Mesenchymal stem cell (in vitro differentiated cells and primary cell): ENCODE results near the gene LRP1.

ENCODE experiments used
- DNase-seq: peaks from one replicate; pipeline ENCODE4 v3.0.0-alpha.2; 2013
- H2AFZ ChIP-seq: one replicate; pipeline ENCODE4 v1.6.1; 2013; ENCODE audit warnings: low read depth, mild to moderate bottlenecking, control low read depth, inconsistent platforms, low read length, moderate library complexity
- H2AK5ac ChIP-seq: 2 replicates; pipeline ENCODE4 v1.6.1; 2013; ENCODE audit warnings: low read length, moderate library complexity, mild to moderate bottlenecking, inconsistent platforms; ENCODE audit not compliant: severe bottlenecking
- H2BK120ac ChIP-seq: one replicate; pipeline ENCODE4 v1.6.1; 2013; ENCODE audit warnings: low read depth, mild to moderate bottlenecking, inconsistent platforms, low read length, moderate library complexity
- H2BK12ac ChIP-seq, 2 experiments: one replicate each; pipeline ENCODE4 v1.6.1; 2013; ENCODE audit warnings: inconsistent platforms in 2 of 2, low read length in 2 of 2, mild to moderate bottlenecking in 2 of 2, moderate library complexity in 2 of 2, control low read depth in 1 of 2
- H2BK15ac ChIP-seq: one replicate; pipeline ENCODE4 v1.6.1; 2013; ENCODE audit warnings: mild to moderate bottlenecking, low read depth, inconsistent platforms; ENCODE audit not compliant: poor library complexity, severe bottlenecking
- H2BK5ac ChIP-seq: 2 replicates; pipeline ENCODE4 v1.6.1; 2013; ENCODE audit warnings: low read depth, mild to moderate bottlenecking, low read length, control low read depth, inconsistent platforms; ENCODE audit not compliant: poor library complexity, severe bottlenecking
- H3K14ac ChIP-seq, 2 experiments: one replicate each; pipeline ENCODE4 v1.6.1; 2013; ENCODE audit warnings: inconsistent platforms in 2 of 2, low read length in 2 of 2, control low read depth in 1 of 2, mild to moderate bottlenecking in 1 of 2, moderate library complexity in 1 of 2
- H3K18ac ChIP-seq, 2 experiments: one replicate each; pipeline ENCODE4 v1.6.1; 2013; ENCODE audit warnings: inconsistent platforms in 2 of 2, low read length in 2 of 2, control low read depth in 1 of 2, low read depth in 1 of 2, mild to moderate bottlenecking in 1 of 2
- H3K23ac ChIP-seq, 2 experiments: one replicate each; pipeline ENCODE4 v1.6.1; 2013; ENCODE audit warnings: inconsistent platforms in 2 of 2, low read length in 2 of 2, mild to moderate bottlenecking in 2 of 2, moderate library complexity in 2 of 2, control low read depth in 1 of 2
- H3K27ac ChIP-seq: 2 replicates; pipeline ENCODE4 v1.5.1; 2013; ENCODE audit warnings: mild to moderate bottlenecking, moderate library complexity, low read length, control low read depth, inconsistent platforms; ENCODE audit not compliant: poor library complexity, severe bottlenecking
- H3K27me3 ChIP-seq, 2 experiments: 2 replicates each; pipeline versions ENCODE4 v1.6.1 to v1.7.0; 2013; ENCODE audit warnings: low read length in 2 of 2, mild to moderate bottlenecking in 2 of 2, moderate library complexity in 2 of 2, control low read depth in 1 of 2, inconsistent platforms in 1 of 2; ENCODE audit not compliant: control insufficient read depth in 1 of 2, insufficient read depth in 1 of 2
- H3K36me3 ChIP-seq, 2 experiments: 2 replicates each; pipeline versions ENCODE4 v1.6.1 to v1.7.0; 2013; ENCODE audit warnings: low read length in 2 of 2, control low read depth in 1 of 2, inconsistent platforms in 1 of 2, low read depth in 1 of 2, mild to moderate bottlenecking in 1 of 2; ENCODE audit not compliant: insufficient read depth in 2 of 2, control insufficient read depth in 1 of 2
- H3K4ac ChIP-seq, 2 experiments: one replicate each; pipeline ENCODE4 v1.6.1; 2013; ENCODE audit warnings: inconsistent platforms in 2 of 2, low read length in 2 of 2, mild to moderate bottlenecking in 2 of 2, moderate library complexity in 2 of 2, control low read depth in 1 of 2, low read depth in 1 of 2
- H3K4me1 ChIP-seq: 2 replicates; pipeline ENCODE4 v1.6.1; 2013; ENCODE audit warnings: low read depth, low read length, control low read depth; ENCODE audit not compliant: control insufficient read depth, insufficient read depth
- H3K4me2 ChIP-seq: 2 replicates; pipeline ENCODE4 v1.6.1; 2013; ENCODE audit warnings: low read length, mild to moderate bottlenecking, inconsistent platforms; ENCODE audit not compliant: poor library complexity, severe bottlenecking
- H3K4me3 ChIP-seq, 2 experiments: 2 replicates each; pipeline versions ENCODE4 v1.5.1 to v1.7.0; 2013; ENCODE audit warnings: low read length in 2 of 2, mild to moderate bottlenecking in 2 of 2, control low read depth in 1 of 2, low read depth in 1 of 2; ENCODE audit not compliant: insufficient read depth in 1 of 2
- H3K79me1 ChIP-seq: replicated peaks from 2 replicates; pipeline ENCODE4 v1.6.1; 2013; ENCODE audit warnings: mild to moderate bottlenecking, control low read depth, low read length, inconsistent platforms; ENCODE audit not compliant: poor library complexity, severe bottlenecking
- H3K9ac ChIP-seq: 2 replicates; pipeline ENCODE4 v1.7.0; 2013; ENCODE audit warnings: mild to moderate bottlenecking, low read length, moderate library complexity
- H3K9me3 ChIP-seq: 2 replicates; pipeline ENCODE4 v1.7.0; 2013; ENCODE audit warnings: mild to moderate bottlenecking, low read length; ENCODE audit not compliant: control insufficient read depth
- H4K8ac ChIP-seq: one replicate; pipeline ENCODE4 v1.6.1; 2013; ENCODE audit warnings: inconsistent platforms, mild to moderate bottlenecking, low read length, moderate library complexity
- H4K91ac ChIP-seq: one replicate; pipeline ENCODE4 v1.6.1; 2013; ENCODE audit warnings: mild to moderate bottlenecking, low read length, inconsistent platforms
- WGBS: methylation state at CpG from one replicate; pipeline ENCODE4 v1.1.7; 2013; ENCODE audit warnings: mixed read lengths; 5-methylcytosine and 5-hydroxymethylcytosine counted together

LRP1 gene

DNA sequence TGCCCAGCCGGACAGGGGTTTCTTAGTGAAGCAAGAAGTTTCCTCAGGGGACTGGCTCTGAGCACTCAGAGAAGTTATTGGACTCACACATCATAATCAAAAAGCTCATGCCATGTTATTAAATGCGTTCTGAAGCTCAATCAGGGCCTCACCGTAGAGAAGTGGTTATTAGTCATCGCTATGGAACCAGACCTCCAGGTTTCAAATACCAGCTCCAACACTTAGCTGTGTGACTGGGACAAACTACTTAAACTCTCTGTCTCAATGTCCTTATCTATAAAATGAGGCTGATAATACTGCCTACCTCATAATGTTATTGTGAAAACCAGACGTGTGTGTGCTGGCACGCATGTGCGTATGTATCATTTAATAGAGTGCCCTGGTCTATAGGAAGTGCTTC is 24.4 kb upstream of the LRP1 start:
- Histone ChIP-seq H2BK15ac (no peak overlapping the region), H3K4me2 (no peak overlapping the region), H3K4ac (no peak overlapping the region), H2BK120ac (no peak overlapping the region), H3K9ac (no peak overlapping the region), H3K79me1 (peaks cover 21% of the 10 kb centered on the region), H2AFZ (no peak overlapping the region), H2BK12ac (no peak overlapping the region), H4K8ac (no peak overlapping the region), H2AK5ac (no peak overlapping the region), H2BK5ac (no peak overlapping the region), H3K27me3 (no peaks in the 10 kb centered on the region), H3K9me3 (no peaks in the 10 kb centered on the region), H3K36me3 (peaks cover 58 to 80% of the 10 kb centered on the region in 2 experiments), H4K91ac (no peak overlapping the region), H3K23ac (no peak overlapping the region), H3K18ac (no peak overlapping the region), H3K4me1 (peaks cover 9% of the 10 kb centered on the region), H3K27ac (no peak overlapping the region), H3K4me3 (no peak overlapping the region), H3K14ac (no peak overlapping the region)
- DNase-seq: no peak
- 83% methylated on average over 7 of the region's 7 CpGs for WGBS

DNA sequence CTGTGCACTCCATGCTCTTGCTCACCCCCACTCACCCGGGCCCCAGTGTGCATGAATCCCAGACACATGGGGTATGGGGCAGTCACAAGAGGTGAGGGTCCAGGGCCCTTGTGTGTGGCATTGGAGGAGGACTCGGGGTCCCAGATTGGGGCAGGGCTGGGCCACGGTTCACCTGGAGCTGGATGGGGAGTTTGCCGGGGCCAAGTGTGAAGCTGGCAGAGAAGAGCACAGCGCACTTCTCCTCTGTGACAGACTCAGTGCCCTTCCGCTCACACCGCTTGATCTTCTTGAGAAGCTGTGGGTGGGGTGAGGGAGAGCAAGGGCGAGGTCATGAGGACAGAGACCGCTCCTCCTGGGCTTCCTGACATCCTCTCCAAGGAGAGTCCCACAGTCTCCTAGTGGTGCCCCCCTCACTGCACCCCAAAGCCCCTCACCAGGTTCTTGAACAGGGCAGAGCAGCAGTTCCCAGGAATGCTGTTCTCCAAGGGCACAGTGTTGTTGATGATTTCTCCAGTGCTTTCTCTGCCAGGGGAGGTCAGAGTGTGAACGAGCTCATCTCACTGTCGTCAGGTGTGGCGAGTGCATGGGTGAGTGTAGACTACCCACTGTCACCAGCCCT is 23.9 kb upstream of the LRP1 start:
- Histone ChIP-seq H3K4ac (no peak overlapping the region), H2AFZ (no peak overlapping the region), H3K23ac (no peak overlapping the region), H4K91ac (no peak overlapping the region), H3K4me2 (no peak overlapping the region), H2BK5ac (no peak overlapping the region), H3K79me1 (peaks cover 21% of the 10 kb centered on the region), H3K18ac (no peak overlapping the region), H3K4me1 (peaks cover 9% of the 10 kb centered on the region), H3K9me3 (no peaks in the 10 kb centered on the region), H2BK120ac (no peak overlapping the region), H2BK15ac (no peak overlapping the region), H3K36me3 (peaks cover 53 to 75% of the 10 kb centered on the region in 2 experiments), H2AK5ac (no peak overlapping the region), H3K27me3 (no peaks in the 10 kb centered on the region), H3K27ac (no peak overlapping the region), H3K9ac (no peak overlapping the region), H4K8ac (no peak overlapping the region), H3K4me3 (no peak overlapping the region), H3K14ac (no peak overlapping the region), H2BK12ac (no peak overlapping the region)
- WGBS: 98% methylated on average over 11 of the region's 12 CpGs
- DNase-seq: no peak

DNA sequence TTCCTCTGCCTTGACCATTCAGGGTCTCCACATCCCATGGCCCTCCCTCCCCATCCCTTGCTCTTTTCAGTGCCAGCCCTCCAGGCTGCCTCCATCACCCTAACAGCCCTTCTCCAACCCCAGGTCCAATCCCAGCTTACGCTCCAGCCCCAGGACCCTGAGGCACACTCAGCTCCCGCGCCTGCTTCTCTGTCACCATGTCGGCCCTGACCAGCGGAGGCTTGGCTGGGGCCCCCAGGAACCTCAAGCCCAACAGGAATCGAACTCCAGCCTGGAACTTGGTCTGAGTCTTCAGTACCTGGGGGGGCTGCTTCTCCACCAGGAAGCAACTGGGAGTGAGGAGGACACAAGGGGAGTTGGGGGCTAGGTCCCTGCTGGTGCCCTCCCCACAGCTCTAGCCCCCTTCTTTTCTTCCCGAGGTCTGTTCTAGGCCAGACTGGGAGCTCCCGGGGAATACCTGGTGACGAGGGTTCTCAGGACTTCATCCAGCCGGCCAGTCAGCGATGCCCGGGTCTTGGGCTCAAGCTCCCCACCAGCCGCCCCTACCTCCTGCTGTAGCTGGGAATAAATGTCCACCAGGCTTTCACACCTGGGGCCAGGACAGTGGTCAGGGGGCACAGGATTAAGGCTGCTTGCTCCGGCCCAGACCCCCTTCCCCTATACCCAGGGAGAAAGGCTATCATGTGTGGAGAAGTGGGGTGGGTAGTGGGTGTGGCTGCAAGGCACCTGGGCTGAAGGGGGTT is 23.1 kb upstream of the LRP1 start:
- Histone ChIP-seq H3K14ac (no peak overlapping the region), H3K27ac (no peak overlapping the region), H4K91ac (no peak overlapping the region), H3K4ac (no peak overlapping the region), H3K9me3 (no peaks in the 10 kb centered on the region), H4K8ac (peak overlapping the region; percentile 7), H2BK12ac (no peak overlapping the region), H2BK15ac (no peak overlapping the region), H3K79me1 (peaks cover 18% of the 10 kb centered on the region), H2BK120ac (no peak overlapping the region), H3K23ac (no peak overlapping the region), H2AFZ (no peak overlapping the region), H2BK5ac (no peak overlapping the region), H3K27me3 (no peaks in the 10 kb centered on the region), H3K9ac (no peak overlapping the region), H3K18ac (no peak overlapping the region), H3K4me1 (peaks cover 15% of the 10 kb centered on the region), H3K36me3 (peaks cover 46 to 67% of the 10 kb centered on the region in 2 experiments), H3K4me2 (no peak overlapping the region), H2AK5ac (no peak overlapping the region), H3K4me3 (no peak overlapping the region)
- DNase-seq: no peak
- WGBS: 96% methylated on average over 13 of the region's 14 CpGs

DNA sequence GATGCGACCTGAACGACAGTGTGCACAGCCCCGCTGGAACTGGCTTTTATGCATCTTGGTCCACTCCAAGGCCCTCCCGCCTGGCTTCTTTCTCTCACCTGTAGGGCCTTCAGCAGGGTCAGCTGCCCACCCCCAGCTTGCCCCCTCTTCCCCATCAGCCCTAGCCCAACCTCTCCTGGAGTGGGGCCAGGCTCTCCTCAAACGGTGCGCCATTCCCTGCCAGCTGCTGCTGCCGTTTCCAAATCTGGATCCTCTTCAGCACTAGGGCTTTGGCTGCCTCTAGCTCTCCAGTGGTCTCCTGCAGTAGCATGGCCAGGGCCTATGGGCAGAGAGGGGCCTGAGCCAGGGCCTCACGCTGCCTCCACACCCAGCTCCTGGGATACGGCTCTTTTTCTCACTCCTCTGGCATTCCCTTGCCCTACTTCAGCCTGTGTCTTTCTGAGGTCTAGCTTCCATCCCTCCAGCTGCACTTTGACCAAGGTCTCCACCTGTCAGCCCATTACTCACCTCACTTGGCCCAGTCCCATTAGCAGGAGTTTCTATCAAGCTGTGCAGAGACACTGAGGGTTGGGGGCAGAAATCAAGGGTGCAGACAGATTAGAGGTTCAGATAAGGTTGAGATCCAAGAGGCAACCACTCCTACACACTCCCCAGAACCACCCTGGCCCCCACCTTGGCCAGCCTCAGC is 22.1 kb upstream of the LRP1 start:
- Histone ChIP-seq H3K9ac (no peak overlapping the region), H2BK15ac (no peak overlapping the region), H2BK12ac (no peak overlapping the region), H3K27ac (no peak overlapping the region), H3K23ac (no peak overlapping the region), H3K36me3 (peaks cover 46 to 61% of the 10 kb centered on the region in 2 experiments), H3K4ac (no peak overlapping the region), H2AFZ (no peak overlapping the region), H2AK5ac (no peak overlapping the region), H3K4me1 (peaks cover 17% of the 10 kb centered on the region), H3K18ac (no peak overlapping the region), H3K4me2 (no peak overlapping the region), H3K9me3 (no peaks in the 10 kb centered on the region), H3K79me1 (peaks cover 18% of the 10 kb centered on the region), H3K14ac (no peak overlapping the region), H3K4me3 (no peak overlapping the region), H2BK120ac (no peak overlapping the region), H4K91ac (no peak overlapping the region), H2BK5ac (no peak overlapping the region), H3K27me3 (no peaks in the 10 kb centered on the region), H4K8ac (no peak overlapping the region)
- no peak for DNase-seq
- WGBS: 94% methylated on average over 9 of the region's 9 CpGs
